Measurements from ENCODE around the gene RNF40.
"Not testable (repeated sequence)": the region's sequence is repeated elsewhere in the genome, so short reads cannot be mapped to it uniquely, and the experiment has no call there.

Gene RNF40

DNA sequence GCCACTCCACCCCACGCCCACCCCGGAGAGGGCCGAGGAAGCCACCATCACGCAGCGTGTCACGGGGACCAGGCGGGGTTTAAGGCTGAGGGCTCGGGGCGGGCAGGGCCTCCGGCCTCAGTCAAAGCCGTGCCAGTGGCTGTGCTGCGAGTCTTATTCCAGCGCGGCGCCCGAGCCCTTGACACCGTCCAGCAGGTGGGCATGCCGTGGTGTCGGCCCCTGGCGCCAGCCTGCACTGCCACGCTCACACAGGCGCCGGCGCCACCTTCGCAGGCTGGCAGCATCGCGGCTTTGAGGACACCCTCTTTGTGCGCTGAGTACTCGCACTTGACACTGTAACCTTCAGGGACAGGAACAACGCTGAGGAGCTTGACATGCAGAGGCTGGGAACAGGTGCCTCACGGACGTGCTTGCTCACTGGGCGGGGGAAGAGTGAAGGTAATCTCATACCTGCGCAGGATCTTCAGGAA is 58.9 kb downstream of the RNF40 start:
- DNase-seq (ENCODE audit: low read depth), result no peak

DNA sequence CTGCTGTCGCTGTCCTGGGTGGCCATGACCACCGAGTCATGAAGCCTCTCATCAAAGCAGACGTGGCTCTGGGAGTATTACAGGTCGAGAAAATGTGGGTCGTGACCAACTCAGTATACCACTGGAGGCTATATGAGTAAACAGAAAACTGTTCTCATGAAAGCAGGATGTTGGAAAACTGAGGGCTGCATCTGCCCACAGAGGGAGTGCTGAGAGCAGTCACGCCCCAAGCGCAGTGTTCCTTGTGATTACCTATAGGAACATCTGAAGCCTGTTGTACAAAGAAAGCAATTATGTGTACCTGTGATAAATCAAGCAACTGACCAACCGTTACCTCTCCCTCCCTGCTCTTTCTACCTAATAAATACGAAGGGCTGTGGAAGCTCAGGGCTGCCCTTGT is 59.3 kb downstream of the RNF40 start:
- DNase-seq (ENCODE audit: low read depth), result not testable (repeated sequence)

DNA sequence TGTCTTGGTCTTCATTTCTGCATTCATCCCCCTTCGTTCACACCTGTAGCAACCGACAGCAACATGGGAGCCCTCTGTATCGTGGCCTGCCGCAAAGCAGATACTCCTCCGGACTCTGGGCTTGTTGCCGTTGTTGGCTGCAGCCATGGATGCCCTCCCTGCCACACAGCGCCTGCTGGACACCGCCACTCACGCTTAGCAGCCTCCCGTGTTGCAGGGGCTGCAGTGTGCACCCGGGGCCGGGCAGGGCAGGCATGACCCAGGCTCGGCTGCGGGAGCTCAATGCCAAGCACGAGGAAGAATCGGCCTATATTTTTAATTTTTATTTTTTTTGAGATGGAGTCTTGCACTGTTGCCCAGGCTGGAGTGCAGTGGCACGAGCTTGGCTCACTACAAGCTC is 59.8 kb downstream of the RNF40 start:
- DNase-seq (ENCODE audit: low read depth), result no peak

All from GM04504 (cell line).